ENCODE results near the gene LRRIQ1.

The LRRIQ1 gene

GRCh38 chr12:85089792-85090191 lies 53.6 kb downstream of the LRRIQ1 start:
- Histone ChIP-seq H3K4me2 (ENCODE audit: low read length) (no peak overlapping the region), H3K79me2 (ENCODE audit: insufficient read depth, low read length) (no peaks in the 10 kb centered on the region), H3F3A (ENCODE audit: insufficient read depth, low read length) (no peaks in the 10 kb centered on the region), H3K36me3 (ENCODE audit: insufficient read depth, low read length) (no peaks in the 10 kb centered on the region), H3K4me1 (ENCODE audit: insufficient read depth, low read length, severe bottlenecking) (no peaks in the 10 kb centered on the region), H3K9me3 (ENCODE audit: low read length) (no peaks in the 10 kb centered on the region), H4K20me1 (ENCODE audit: insufficient read depth, low read length) (no peaks in the 10 kb centered on the region), H3K9me2 (ENCODE audit: low read depth, low read length) (no peaks in the 10 kb centered on the region), H3K4me3 (ENCODE audit: low read depth, low read length, poor library complexity, severe bottlenecking) (no peak overlapping the region), H2AFZ (ENCODE audit: low read length) (no peak overlapping the region), H3K27ac (ENCODE audit: low read depth, low read length, poor library complexity, severe bottlenecking) (no peak overlapping the region), H3K9ac (ENCODE audit: low read length) (no peak overlapping the region), H3K27me3 (ENCODE audit: insufficient read depth, low read length) (no peaks in the 10 kb centered on the region)
- TF ChIP-seq CTCF (IDR thresholded peaks at IDR 0.05; ENCODE audit: low read length) (no peak), EZH2 (IDR thresholded peaks at IDR 0.05; ENCODE audit: borderline replicate concordance, low read length) (no peak)

- no peaks in the 10 kb centered on the region for H4K20me1 ChIP-seq (ENCODE audit: insufficient read depth, low read length)
- H3K27ac ChIP-seq (ENCODE audit: low read depth, low read length, poor library complexity, severe bottlenecking), result no peak overlapping the region
Measured at GRCh38 chr12:85092814-85093370, 56.7 kb downstream of the LRRIQ1 start.

GRCh38 chr12:85095501-85095900 lies 59.4 kb downstream of the LRRIQ1 start:
- no peaks in the 10 kb centered on the region for H3K27me3 ChIP-seq (ENCODE audit: insufficient read depth, low read length)
- no peak overlapping the region for H3K27ac ChIP-seq (ENCODE audit: low read depth, low read length, poor library complexity, severe bottlenecking)
- no peaks in the 10 kb centered on the region for H3K9me2 ChIP-seq (ENCODE audit: low read depth, low read length)
- no peak overlapping the region for H3K4me3 ChIP-seq (ENCODE audit: low read depth, low read length, poor library complexity, severe bottlenecking)
- no peak overlapping the region for H3K9ac ChIP-seq (ENCODE audit: low read length)
- no peaks in the 10 kb centered on the region for H4K20me1 ChIP-seq (ENCODE audit: insufficient read depth, low read length)
- H3K36me3 ChIP-seq (ENCODE audit: insufficient read depth, low read length), result no peaks in the 10 kb centered on the region
- H2AFZ ChIP-seq (ENCODE audit: low read length), result no peak overlapping the region
- no peak overlapping the region for H3K4me2 ChIP-seq (ENCODE audit: low read length)
- H3K9me3 ChIP-seq (ENCODE audit: low read length), result no peaks in the 10 kb centered on the region
- H3K79me2 ChIP-seq (ENCODE audit: insufficient read depth, low read length), result no peaks in the 10 kb centered on the region
- no peaks in the 10 kb centered on the region for H3K4me1 ChIP-seq (ENCODE audit: insufficient read depth, low read length, severe bottlenecking)
- TF ChIP-seq EZH2 (IDR thresholded peaks at IDR 0.05; ENCODE audit: borderline replicate concordance, low read length) (no peak), CTCF (IDR thresholded peaks at IDR 0.05; ENCODE audit: low read length) (no peak)
- no peaks in the 10 kb centered on the region for H3F3A ChIP-seq (ENCODE audit: insufficient read depth, low read length)

More at GRCh38 chr12:85092814-85093370, 56.7 kb downstream of the LRRIQ1 start:
- H3K4me3 ChIP-seq (ENCODE audit: low read depth, low read length, poor library complexity, severe bottlenecking), result no peak overlapping the region
- H3K79me2 ChIP-seq (ENCODE audit: insufficient read depth, low read length), result no peaks in the 10 kb centered on the region
- TF ChIP-seq EZH2 (IDR thresholded peaks at IDR 0.05; ENCODE audit: borderline replicate concordance, low read length) (no peak), CTCF (IDR thresholded peaks at IDR 0.05; ENCODE audit: low read length) (no peak)
- H3K9me2 ChIP-seq (ENCODE audit: low read depth, low read length), result no peaks in the 10 kb centered on the region
- no peak overlapping the region for H2AFZ ChIP-seq (ENCODE audit: low read length)
- H3K4me1 ChIP-seq (ENCODE audit: insufficient read depth, low read length, severe bottlenecking), result no peaks in the 10 kb centered on the region
- H3K9ac ChIP-seq (ENCODE audit: low read length), result no peak overlapping the region
- no peaks in the 10 kb centered on the region for H3F3A ChIP-seq (ENCODE audit: insufficient read depth, low read length)
- no peaks in the 10 kb centered on the region for H3K27me3 ChIP-seq (ENCODE audit: insufficient read depth, low read length)
- H3K4me2 ChIP-seq (ENCODE audit: low read length), result no peak overlapping the region
- no peaks in the 10 kb centered on the region for H3K36me3 ChIP-seq (ENCODE audit: insufficient read depth, low read length)
- no peaks in the 10 kb centered on the region for H3K9me3 ChIP-seq (ENCODE audit: low read length)
